GM19099 (cell line): Measurements from ENCODE around the gene PAPOLA.

Experiments
- POLR2A ChIP-seq: IDR thresholded peaks from 3 replicates; pipeline ENCODE4 v1.6.1; 2011; ENCODE audit warnings: low read depth; ENCODE audit not compliant: insufficient read length; ENCODE audit errors: extremely low read depth

Gene PAPOLA

GRCh38 chr14:96614481-96614881, 112.3 kb downstream of the PAPOLA start:
- no peak for TF ChIP-seq POLR2A

- TF ChIP-seq POLR2A: no peak
Observed at GRCh38 chr14:96616161-96616721, 114.1 kb downstream of the PAPOLA start.
